Activated CD4-positive, alpha-beta T cell treated with anti-CD3 and anti-CD28 coated beads for 36 hours (primary cell): ENCODE measurements around the gene ZNF778. TPM values are rescaled to one million over a fixed set of nuclear protein-coding genes. Genes with fewer than 3 reads are reported as not detected.
A peak's percentile ranks its signal among the peaks of the same experiment; 100 is the strongest.
"Not testable (repeated sequence)": the region's sequence is repeated elsewhere in the genome, so short reads cannot be mapped to it uniquely, and the experiment has no call there.

Source experiments
- ATAC-seq: fragments of 200-7000 bp; cut with Tn5 transposase; one replicate; pipeline ENCODE4 v1.10.0; 2021; ENCODE audit warnings: mild to moderate bottlenecking, moderate library complexity
- CTCF ChIA-PET: fragments of 350-600 bp; sonication (Branson Sonifier 250); formaldehyde crosslinking; loops from one replicate; lab custom pipeline; 2021; ENCODE audit warnings: antibody characterized with exemption; lab: Charles Lee
- POLR2A ChIA-PET: fragments of 350-600 bp; sonication (Branson Sonifier 250); formaldehyde crosslinking; loops from one replicate; lab custom pipeline; 2021; ENCODE audit warnings: antibody characterized with exemption, inconsistent platforms; lab: Charles Lee
- DNase-seq: peaks from one replicate; pipeline ENCODE4 v3.0.0-alpha.2; 2020
- H3K27ac Mint-ChIP-seq: one replicate; pipeline ENCODE4 v1.8.0; 2021; ENCODE audit warnings: mixed read lengths
- H3K27me3 Mint-ChIP-seq: one replicate; pipeline ENCODE4 v1.8.0; 2021; ENCODE audit warnings: mixed read lengths
- H3K36me3 Mint-ChIP-seq: one replicate; pipeline ENCODE4 v1.8.0; 2021; ENCODE audit warnings: low read depth, mixed read lengths
- H3K4me1 Mint-ChIP-seq: one replicate; pipeline ENCODE4 v1.8.0; 2021; ENCODE audit warnings: mixed read lengths
- H3K4me3 Mint-ChIP-seq: one replicate; pipeline ENCODE4 v1.8.0; 2021; ENCODE audit warnings: mild to moderate bottlenecking, moderate library complexity, mixed read lengths
- H3K9me3 Mint-ChIP-seq: one replicate; pipeline ENCODE4 v1.8.0; 2021; ENCODE audit warnings: low read depth, mixed read lengths
- intact Hi-C, 2 experiments: fragments of 100-400 bp; cut with DNase I in 1 of 2; cut with micrococcal nuclease in 1 of 2; formaldehyde crosslinking; loops; one replicate each; pipeline versions ENCODE4 v1.14.2 to v1.15.1; 2022 to 2024; cut with DNase I, micrococcal nuclease
- total RNA-seq, 2 experiments: library from RNA; stranded (reverse); gene quantifications; one replicate each; pipeline ENCODE4 v1.2.3, GENCODE V29; 2021

Gene ZNF778
- total RNA-seq, 2 experiments from 2014 or later, result 4.7 to 5.0 TPM

- Mint-ChIP-seq H3K27ac (no peak overlapping the region), H3K9me3 (no peaks in the 10 kb centered on the region), H3K36me3 (no peaks in the 10 kb centered on the region), H3K27me3 (no peaks in the 10 kb centered on the region), H3K4me3 (no peak overlapping the region), H3K4me1 (peaks cover 6% of the 10 kb centered on the region)
- intact Hi-C loops, result no loop called here
- POLR2A ChIA-PET, result no interaction called here
- ATAC-seq (no peak), DNase-seq (no peak)
- CTCF ChIA-PET, result no interaction called here
These were observed 33.4 kb upstream of the ZNF778 start for GRCh38 chr16:89183975-89184676.

GRCh38 chr16:89184677-89184932 lies 32.9 kb upstream of the ZNF778 start:
- ATAC-seq (no peak), DNase-seq (no peak)
- H3K4me1 Mint-ChIP-seq, result peaks cover 6% of the 10 kb centered on the region
- no peak overlapping the region for H3K27ac Mint-ChIP-seq
- intact Hi-C loops, result no loop called here
- POLR2A ChIA-PET, result no interaction called here
- no peak overlapping the region for H3K4me3 Mint-ChIP-seq
- no peaks in the 10 kb centered on the region for H3K9me3 Mint-ChIP-seq
- CTCF ChIA-PET, result no interaction called here
- no peaks in the 10 kb centered on the region for H3K27me3 Mint-ChIP-seq
- no peaks in the 10 kb centered on the region for H3K36me3 Mint-ChIP-seq

GRCh38 chr16:89184933-89185794 lies 32.3 kb upstream of the ZNF778 start:
- H3K4me1 Mint-ChIP-seq, result peaks cover 6% of the 10 kb centered on the region
- DNase-seq (peak; percentile 70), ATAC-seq (peak; percentile 50)
- intact Hi-C loops, result no loop called here
- no peaks in the 10 kb centered on the region for H3K9me3 Mint-ChIP-seq
- H3K27me3 Mint-ChIP-seq, result no peaks in the 10 kb centered on the region
- no peak overlapping the region for H3K27ac Mint-ChIP-seq
- POLR2A ChIA-PET, result no interaction called here
- CTCF ChIA-PET, result no interaction called here
- H3K36me3 Mint-ChIP-seq, result no peaks in the 10 kb centered on the region
- no peak overlapping the region for H3K4me3 Mint-ChIP-seq

GRCh38 chr16:89185887-89186592 lies 31.5 kb upstream of the ZNF778 start:
- POLR2A ChIA-PET, H3K4me1 Mint-ChIP-seq, CTCF ChIA-PET, H3K4me3 Mint-ChIP-seq, H3K27ac Mint-ChIP-seq, H3K27me3 Mint-ChIP-seq, H3K9me3 Mint-ChIP-seq, intact Hi-C loops, ATAC-seq, H3K36me3 Mint-ChIP-seq: not testable (repeated sequence)
- DNase-seq, result peak; percentile 18

- H3K4me1 Mint-ChIP-seq, CTCF ChIA-PET, H3K9me3 Mint-ChIP-seq, H3K27ac Mint-ChIP-seq, POLR2A ChIA-PET, H3K27me3 Mint-ChIP-seq, H3K4me3 Mint-ChIP-seq, H3K36me3 Mint-ChIP-seq, intact Hi-C loops, ATAC-seq: not testable (repeated sequence)
- DNase-seq, result peak; percentile 17
These were observed 30.9 kb upstream of the ZNF778 start for GRCh38 chr16:89186593-89187031.

- ChIA-PET CTCF (no interaction called here), POLR2A (no interaction called here)
- Mint-ChIP-seq H3K27ac (no peak overlapping the region), H3K4me3 (no peak overlapping the region), H3K9me3 (no peaks in the 10 kb centered on the region), H3K27me3 (no peaks in the 10 kb centered on the region), H3K4me1 (no peaks in the 10 kb centered on the region), H3K36me3 (no peaks in the 10 kb centered on the region)
- ATAC-seq (peak; percentile 55), DNase-seq (peak; percentile 71)
- intact Hi-C loops, result no loop called here
These were observed 30.3 kb upstream of the ZNF778 start for GRCh38 chr16:89187032-89187769.

- no peak overlapping the region for H3K4me3 Mint-ChIP-seq
- ATAC-seq (peak; percentile 42), DNase-seq (no peak)
- no peak overlapping the region for H3K27ac Mint-ChIP-seq
- no peaks in the 10 kb centered on the region for H3K27me3 Mint-ChIP-seq
- intact Hi-C loops, result no loop called here
- no peaks in the 10 kb centered on the region for H3K36me3 Mint-ChIP-seq
- H3K4me1 Mint-ChIP-seq, result no peaks in the 10 kb centered on the region
- POLR2A ChIA-PET, result no interaction called here
- CTCF ChIA-PET, result interaction anchor here (0.6 kb wide), 1 partner anchor 407 kb away, joined by 3 read pairs; no protein-coding TSS in a partner anchor
- no peaks in the 10 kb centered on the region for H3K9me3 Mint-ChIP-seq
These were observed 29.6 kb upstream of the ZNF778 start for GRCh38 chr16:89187770-89188392.

- H3K27ac Mint-ChIP-seq, ATAC-seq, H3K27me3 Mint-ChIP-seq, POLR2A ChIA-PET, CTCF ChIA-PET, DNase-seq, intact Hi-C loops, H3K4me3 Mint-ChIP-seq, H3K9me3 Mint-ChIP-seq, H3K4me1 Mint-ChIP-seq, H3K36me3 Mint-ChIP-seq: not testable (repeated sequence)
These were observed 28.8 kb upstream of the ZNF778 start for GRCh38 chr16:89188471-89189357.

- no peaks in the 10 kb centered on the region for H3K9me3 Mint-ChIP-seq
- CTCF ChIA-PET, result no interaction called here
- no peaks in the 10 kb centered on the region for H3K4me1 Mint-ChIP-seq
- no peak overlapping the region for H3K27ac Mint-ChIP-seq
- no peaks in the 10 kb centered on the region for H3K36me3 Mint-ChIP-seq
- intact Hi-C loops, result loop anchor here in 1 of 2 experiments (5.0 kb wide), 1 partner anchor 318 kb away; the partner anchor contains the start of gene SPG7
- DNase-seq (peak; percentile 20), ATAC-seq (no peak)
- POLR2A ChIA-PET, result no interaction called here
- H3K27me3 Mint-ChIP-seq, result no peaks in the 10 kb centered on the region
- H3K4me3 Mint-ChIP-seq, result no peak overlapping the region
These were observed 28.0 kb upstream of the ZNF778 start for GRCh38 chr16:89189358-89190025.
